Stomach (tissue), 4 donors: ENCODE measurements around the gene CPB2.

Source experiments
- EP300 ChIP-seq: sonication (generic); formaldehyde crosslinking; IDR thresholded peaks from one replicate; pipeline ENCODE4 v1.6.1; 2017; ENCODE audit warnings: antibody characterized with exemption
- POLR2A ChIP-seq, 4 donors: fragments of 450-650 bp; IDR thresholded peaks; one replicate each; pipeline ENCODE4 v1.6.1; 2016; ENCODE audit warnings: antibody characterized with exemption in 4 of 4, control low read depth in 2 of 4, mild to moderate bottlenecking in 1 of 4, moderate library complexity in 1 of 4
- POLR2AphosphoS5 ChIP-seq, 3 donors: sonication (generic); formaldehyde crosslinking; IDR thresholded peaks; one replicate each; pipeline ENCODE4 v1.6.1; 2016; ENCODE audit warnings: antibody characterized with exemption in 3 of 3
- TF ChIP-seq, protein P1 (sequence below), 7 experiments: fragments of 450-650 bp in 4 of 7; fragments of 200-600 bp in 3 of 7; sonication (generic) in 3 of 7; IDR thresholded peaks; one replicate each; pipeline ENCODE4 v1.5.1; 2016 to 2019; ENCODE audit warnings: antibody characterized with exemption in 7 of 7, control low read depth in 2 of 7, mild to moderate bottlenecking in 1 of 7

DNA sequence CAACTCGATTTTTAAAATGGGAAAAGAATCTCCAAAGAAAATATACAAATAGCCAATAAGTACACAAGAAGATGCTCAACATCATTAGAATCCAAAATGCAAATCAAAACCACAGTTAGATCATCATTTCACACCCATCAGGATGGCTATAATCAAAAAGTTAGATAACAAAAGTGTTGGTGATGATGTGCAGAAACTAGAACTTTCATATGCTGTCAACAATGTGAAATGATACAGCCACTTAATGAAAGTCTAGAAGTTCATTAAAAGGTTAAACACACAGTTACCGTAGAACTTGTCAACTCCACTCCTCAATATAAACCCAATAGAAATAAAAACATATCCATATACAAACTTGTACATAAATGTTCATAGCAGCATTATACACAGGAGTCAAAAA is 64.1 kb downstream of the CPB2 start:
- TF ChIP-seq POLR2A (IDR thresholded peaks at IDR 0.05) (no peak), POLR2AphosphoS5 (IDR thresholded peaks at IDR 0.05) (no peak), EP300 (no peak)
- TF ChIP-seq, protein P1, sequence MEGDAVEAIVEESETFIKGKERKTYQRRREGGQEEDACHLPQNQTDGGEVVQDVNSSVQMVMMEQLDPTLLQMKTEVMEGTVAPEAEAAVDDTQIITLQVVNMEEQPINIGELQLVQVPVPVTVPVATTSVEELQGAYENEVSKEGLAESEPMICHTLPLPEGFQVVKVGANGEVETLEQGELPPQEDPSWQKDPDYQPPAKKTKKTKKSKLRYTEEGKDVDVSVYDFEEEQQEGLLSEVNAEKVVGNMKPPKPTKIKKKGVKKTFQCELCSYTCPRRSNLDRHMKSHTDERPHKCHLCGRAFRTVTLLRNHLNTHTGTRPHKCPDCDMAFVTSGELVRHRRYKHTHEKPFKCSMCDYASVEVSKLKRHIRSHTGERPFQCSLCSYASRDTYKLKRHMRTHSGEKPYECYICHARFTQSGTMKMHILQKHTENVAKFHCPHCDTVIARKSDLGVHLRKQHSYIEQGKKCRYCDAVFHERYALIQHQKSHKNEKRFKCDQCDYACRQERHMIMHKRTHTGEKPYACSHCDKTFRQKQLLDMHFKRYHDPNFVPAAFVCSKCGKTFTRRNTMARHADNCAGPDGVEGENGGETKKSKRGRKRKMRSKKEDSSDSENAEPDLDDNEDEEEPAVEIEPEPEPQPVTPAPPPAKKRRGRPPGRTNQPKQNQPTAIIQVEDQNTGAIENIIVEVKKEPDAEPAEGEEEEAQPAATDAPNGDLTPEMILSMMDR (IDR thresholded peaks at IDR 0.05): no peak
